ENCODE measurements around the gene RNU6-9. TPM values are rescaled to one million over a fixed set of nuclear protein-coding genes. Genes with fewer than 3 reads are reported as not detected.
A peak's percentile ranks its signal among the peaks of the same experiment; 100 is the strongest.

RNU6-9 gene
- total and polyA plus RNA-seq, 2 of the 13 experiments (the other 11 are each of a cell fraction or from before 2014, with no cell fraction given) = under 0.01 TPM; not detected in 1

- TF ChIP-seq ZNF407 (CRISPR knock-in tag; IDR thresholded peaks at IDR 0.05; ENCODE audit: not compliant biosample characterization) (no peak), MAX (IDR thresholded peaks at IDR 0.05) (0 out of 2 replicates have a peak, but pooled peaks have one; percentile 30), SOX5 (CRISPR knock-in tag; IDR thresholded peaks at IDR 0.05; ENCODE audit: borderline replicate concordance) (no peak; the same call in 1 of the 2 replicates), ZNF574 (CRISPR knock-in tag; IDR thresholded peaks at IDR 0.05) (peak; percentile 12; the same call in 1 of the 2 replicates), NCOR1 (IDR thresholded peaks at IDR 0.05; ENCODE audit: borderline replicate concordance, low read length) (peak; percentile 55), CC2D1A (CRISPR knock-in tag; IDR thresholded peaks at IDR 0.05) (no peak), ZMYM4 (CRISPR knock-in tag; IDR thresholded peaks at IDR 0.05) (0 out of 2 replicates have a peak, but pooled peaks have one; percentile 14), NR3C1 (CRISPR knock-in tag; IDR thresholded peaks at IDR 0.05) (no peak), GABPA (IDR thresholded peaks at IDR 0.05; ENCODE audit: low read depth, low read length) (no peak), GABPA (CRISPR knock-in tag; IDR thresholded peaks at IDR 0.05; ENCODE audit: low read depth) (peak; percentile 18; the same call in 1 of the 2 replicates), SSRP1 (CRISPR knock-in tag; IDR thresholded peaks at IDR 0.05) (no peak), ASH2L (IDR thresholded peaks at IDR 0.05; ENCODE audit: insufficient read length, low read depth, low read length) (peak; percentile 20), RXRB (CRISPR knock-in tag; IDR thresholded peaks at IDR 0.05; ENCODE audit: borderline replicate concordance) (peak; percentile 48; the same call in 1 of the 2 replicates), ZNF30 (CRISPR knock-in tag; IDR thresholded peaks at IDR 0.05) (no peak), SP5 (CRISPR knock-in tag; IDR thresholded peaks at IDR 0.05; ENCODE audit: borderline replicate concordance, low read depth) (peak; percentile 45), SMARCC2 (IDR thresholded peaks at IDR 0.05) (no peak), HNRNPK (IDR thresholded peaks at IDR 0.05; ENCODE audit: low read depth, low read length, poor library complexity, severe bottlenecking) (peak; percentile 68), GATAD1 (CRISPR knock-in tag; IDR thresholded peaks at IDR 0.05) (peak; percentile 6; the same call in 1 of the 2 replicates)
Observed at GRCh38 chr19:926589-927350, 33.5 kb downstream of the RNU6-9 start (continued).

Measured in HepG2 (cell line).